ENCODE results near the gene PIEZO2. TPM values are rescaled to one million over a fixed set of nuclear protein-coding genes. Genes with fewer than 3 reads are reported as not detected.
A peak's percentile ranks its signal among the peaks of the same experiment; 100 is the strongest.

PIEZO2 gene
- total and polyA plus RNA-seq, 2 donors (not counting 1 experiment from before 2014, with no cell fraction given) = not detected

GRCh38 chr18:11150271-11150615, 874 bp upstream of the PIEZO2 start:
- Histone ChIP-seq H3K4me3 (ENCODE audit: control extremely low read depth in 1 of 5, extremely low read depth in 1 of 5, insufficient read depth in 1 of 5, low read depth in 2 of 5, low read length in 4 of 5) (no peak overlapping the region), H3K4me2 (replicated peaks; ENCODE audit: low read depth, low read length, poor library complexity, severe bottlenecking) (no peak overlapping the region), H3K36me3 (replicated peaks in 1 of 2; ENCODE audit: control extremely low read depth in 1 of 2, control insufficient read depth in 1 of 2, extremely low read depth in 1 of 2, insufficient read depth in 2 of 2, low read length in 1 of 2) (no peaks in the 10 kb centered on the region), H3K27me3 (replicated peaks in 1 of 4; ENCODE audit: control extremely low read depth in 1 of 4, control insufficient read depth in 3 of 4, insufficient read depth in 4 of 4, low read length in 3 of 4) (peaks cover 0 to 29% (median 0%) of the 10 kb centered on the region in 4 experiments), H2AFZ (ENCODE audit: insufficient read depth, low read depth, low read length, poor library complexity, severe bottlenecking) (no peak overlapping the region), H4K20me1 (ENCODE audit: control insufficient read depth, insufficient read depth, low read length, poor library complexity, severe bottlenecking) (no peaks in the 10 kb centered on the region), H3K9me3 (ENCODE audit: control extremely low read depth in 1 of 3, control insufficient read depth in 2 of 3, insufficient read depth in 1 of 3, low read length in 2 of 3) (peaks cover 0 to 9% (median 0%) of the 10 kb centered on the region in 3 donors), H3K9ac (ENCODE audit: low read length) (no peak overlapping the region), H3K79me2 (ENCODE audit: control insufficient read depth, insufficient read depth, low read length) (no peaks in the 10 kb centered on the region), H3K4me1 (ENCODE audit: control insufficient read depth in 2 of 2, insufficient read depth in 2 of 2, low read length in 2 of 2) (no peaks in the 10 kb centered on the region), H3K27ac (ENCODE audit: low read length in 2 of 2) (no peak overlapping the region)
- ATAC-seq (ENCODE audit: low read depth) = no peak
- intact Hi-C loops (cut with micrococcal nuclease) = no loop called here
- Mint-ChIP-seq H3K4me1 (peaks cover 3% of the 10 kb centered on the region), H3K27ac (no peak overlapping the region), H3K9me3 (ENCODE audit: insufficient read depth) (no peaks in the 10 kb centered on the region), H3K4me3 (no peak overlapping the region), H3K27me3 (peaks cover 43% of the 10 kb centered on the region)
- DNase-seq = no peak
- CTCF ChIA-PET = no interaction called here
- TF ChIP-seq EZH2 (IDR thresholded peaks at IDR 0.05; ENCODE audit: borderline replicate concordance, insufficient read depth, low read depth, low read length, poor library complexity, severe bottlenecking) = no peak
- TF ChIP-seq CTCF (IDR thresholded peaks at IDR 0.05) = no peak
- POLR2A ChIA-PET = no interaction called here
- WGBS (ENCODE audit: insufficient coverage) = 91% methylated on average over 2 of the region's 5 CpGs

DNA sequence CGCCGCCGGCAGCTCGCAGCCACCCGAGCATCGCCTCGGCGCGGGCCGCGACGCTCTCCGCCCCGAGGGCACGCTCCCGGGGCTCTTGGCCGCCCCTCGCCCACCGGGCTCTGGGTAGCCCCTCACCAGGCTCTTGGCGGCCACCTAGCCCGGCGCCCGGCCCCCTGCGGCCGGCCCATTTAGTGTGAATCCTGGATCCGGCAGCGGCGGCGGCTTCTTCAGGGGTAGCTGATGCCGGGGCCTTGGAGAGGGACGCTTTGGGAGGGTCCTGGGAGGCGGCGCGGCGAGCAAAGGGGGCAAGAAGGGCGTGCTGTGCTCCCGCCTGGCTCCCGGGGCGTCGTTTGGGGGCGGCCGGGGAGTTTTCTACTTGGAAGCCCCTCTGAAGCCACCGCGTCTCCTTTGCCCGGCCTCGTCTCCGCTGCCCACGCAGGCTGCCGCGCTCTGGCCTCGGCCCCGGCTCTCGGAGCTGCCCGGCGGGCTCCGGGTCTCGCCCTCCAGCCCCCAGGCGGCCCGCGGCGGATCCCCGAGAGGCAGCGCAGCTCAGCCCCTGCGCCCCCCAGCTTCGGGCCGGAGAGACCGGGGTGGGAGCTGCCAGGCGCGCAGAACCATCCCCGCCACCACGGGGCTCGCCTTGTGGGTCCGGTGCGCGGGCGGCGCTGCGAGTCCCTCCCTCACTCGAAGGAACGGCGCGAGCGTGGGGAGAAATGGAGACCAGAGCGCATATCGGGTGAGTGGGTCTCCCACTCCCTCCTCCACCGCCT, 509 bp downstream of the PIEZO2 start:
- Mint-ChIP-seq H3K4me3 (no peak overlapping the region), H3K9me3 (ENCODE audit: insufficient read depth) (no peaks in the 10 kb centered on the region), H3K27me3 (peaks cover 39% of the 10 kb centered on the region), H3K4me1 (peaks cover 3% of the 10 kb centered on the region), H3K27ac (no peak overlapping the region)
- no peaks in the 10 kb centered on the region for H3K79me2 ChIP-seq (ENCODE audit: control insufficient read depth, insufficient read depth, low read length)
- H2AFZ ChIP-seq (ENCODE audit: insufficient read depth, low read depth, low read length, poor library complexity, severe bottlenecking) = no peak overlapping the region
- no peak overlapping the region for H3K27ac ChIP-seq (ENCODE audit: low read length in 2 of 2)
- H4K20me1 ChIP-seq (ENCODE audit: control insufficient read depth, insufficient read depth, low read length, poor library complexity, severe bottlenecking) = no peaks in the 10 kb centered on the region
- peaks cover 0 to 29% (median 0%) of the 10 kb centered on the region in 4 experiments for H3K27me3 ChIP-seq (replicated peaks in 1 of 4; ENCODE audit: control extremely low read depth in 1 of 4, control insufficient read depth in 3 of 4, insufficient read depth in 4 of 4, low read length in 3 of 4)
- no peaks in the 10 kb centered on the region for H3K4me1 ChIP-seq (ENCODE audit: control insufficient read depth in 2 of 2, insufficient read depth in 2 of 2, low read length in 2 of 2)
- TF ChIP-seq EZH2 (IDR thresholded peaks at IDR 0.05; ENCODE audit: borderline replicate concordance, insufficient read depth, low read depth, low read length, poor library complexity, severe bottlenecking) = no peak
- TF ChIP-seq CTCF (IDR thresholded peaks at IDR 0.05) = no peak
- H3K9me3 ChIP-seq (ENCODE audit: control extremely low read depth in 1 of 3, control insufficient read depth in 2 of 3, insufficient read depth in 1 of 3, low read length in 2 of 3) = peaks cover 0 to 9% (median 0%) of the 10 kb centered on the region in 3 donors
- ChIA-PET POLR2A (no interaction called here), CTCF (no interaction called here)
- intact Hi-C loops (cut with micrococcal nuclease) = no loop called here
- no peak overlapping the region for H3K4me3 ChIP-seq (ENCODE audit: control extremely low read depth in 1 of 5, extremely low read depth in 1 of 5, insufficient read depth in 1 of 5, low read depth in 2 of 5, low read length in 4 of 5)
- DNase-seq (no peak), ATAC-seq (ENCODE audit: low read depth) (no peak)
- H3K4me2 ChIP-seq (replicated peaks; ENCODE audit: low read depth, low read length, poor library complexity, severe bottlenecking) = peak overlapping the region; percentile 14
- 7% methylated on average over 86 of the region's 86 CpGs for WGBS (ENCODE audit: insufficient coverage)
- no peaks in the 10 kb centered on the region for H3K36me3 ChIP-seq (replicated peaks in 1 of 2; ENCODE audit: control extremely low read depth in 1 of 2, control insufficient read depth in 1 of 2, extremely low read depth in 1 of 2, insufficient read depth in 2 of 2, low read length in 1 of 2)
- H3K9ac ChIP-seq (ENCODE audit: low read length) = no peak overlapping the region

Data from B cell (primary cell).